Skeletal muscle satellite cell (primary cell): ENCODE measurements around the gene RAB27A.

Experiments
- H3K27me3 ChIP-seq: 2 replicates; pipeline ENCODE4 v1.7.0; 2013; ENCODE audit warnings: low read length; ENCODE audit not compliant: control insufficient read depth, insufficient read depth
- H3K36me3 ChIP-seq: 2 replicates; pipeline ENCODE4 v1.7.0; 2013; ENCODE audit warnings: mild to moderate bottlenecking, control low read depth, low read length; ENCODE audit not compliant: insufficient read depth
- H3K4me1 ChIP-seq: 2 replicates; pipeline ENCODE4 v1.7.0; 2013; ENCODE audit warnings: low read length; ENCODE audit not compliant: control insufficient read depth, insufficient read depth
- H3K4me2 ChIP-seq: 2 replicates; pipeline ENCODE4 v1.7.0; 2013; ENCODE audit warnings: mild to moderate bottlenecking, low read length
- H3K4me3 ChIP-seq: 2 replicates; pipeline ENCODE4 v1.7.0; 2013; ENCODE audit warnings: low read length
- H3K9ac ChIP-seq: 2 replicates; pipeline ENCODE4 v1.7.0; 2013; ENCODE audit warnings: mild to moderate bottlenecking, low read depth, low read length, moderate library complexity
- H3K9me3 ChIP-seq: replicated peaks from 2 replicates; pipeline ENCODE4 v1.7.0; 2013; ENCODE audit warnings: mild to moderate bottlenecking, control low read depth, low read length

The RAB27A gene

GRCh38 chr15:55279746-55280351 is 9.8 kb downstream of the RAB27A start:
- Histone ChIP-seq H3K4me2 (no peak overlapping the region), H3K9ac (no peak overlapping the region), H3K36me3 (no peaks in the 10 kb centered on the region), H3K4me3 (no peak overlapping the region), H3K27me3 (no peaks in the 10 kb centered on the region), H3K9me3 (no peaks in the 10 kb centered on the region), H3K4me1 (peaks cover 15% of the 10 kb centered on the region)

GRCh38 chr15:55279100-55279745 is 10.4 kb downstream of the RAB27A start:
- no peaks in the 10 kb centered on the region for H3K9me3 ChIP-seq
- H3K9ac ChIP-seq, result no peak overlapping the region
- peaks cover 15% of the 10 kb centered on the region for H3K4me1 ChIP-seq
- H3K4me3 ChIP-seq, result no peak overlapping the region
- no peaks in the 10 kb centered on the region for H3K27me3 ChIP-seq
- H3K4me2 ChIP-seq, result no peak overlapping the region
- H3K36me3 ChIP-seq, result no peaks in the 10 kb centered on the region

GRCh38 chr15:55277715-55278114 is 11.9 kb downstream of the RAB27A start:
- H3K27me3 ChIP-seq, result no peaks in the 10 kb centered on the region
- no peak overlapping the region for H3K9ac ChIP-seq
- no peak overlapping the region for H3K4me2 ChIP-seq
- H3K9me3 ChIP-seq, result no peaks in the 10 kb centered on the region
- no peaks in the 10 kb centered on the region for H3K36me3 ChIP-seq
- H3K4me3 ChIP-seq, result no peak overlapping the region
- H3K4me1 ChIP-seq, result peaks cover 15% of the 10 kb centered on the region

- H3K9ac ChIP-seq, result no peak overlapping the region
- no peak overlapping the region for H3K4me3 ChIP-seq
- no peak overlapping the region for H3K4me2 ChIP-seq
- H3K36me3 ChIP-seq, result no peaks in the 10 kb centered on the region
- no peaks in the 10 kb centered on the region for H3K9me3 ChIP-seq
- peaks cover 9% of the 10 kb centered on the region for H3K4me1 ChIP-seq
- H3K27me3 ChIP-seq, result no peaks in the 10 kb centered on the region
Measured at GRCh38 chr15:55277116-55277564, 12.5 kb downstream of the RAB27A start.

- H3K4me1 ChIP-seq, result peaks cover 6% of the 10 kb centered on the region
Measured at GRCh38 chr15:55276324-55276723, 13.3 kb downstream of the RAB27A start.

GRCh38 chr15:55270291-55270690 is 19.3 kb downstream of the RAB27A start:
- H3K9me3 ChIP-seq, result no peaks in the 10 kb centered on the region
- H3K9ac ChIP-seq, result no peak overlapping the region
- H3K27me3 ChIP-seq, result no peaks in the 10 kb centered on the region
- H3K4me2 ChIP-seq, result no peak overlapping the region
- H3K4me3 ChIP-seq, result no peak overlapping the region
- H3K4me1 ChIP-seq, result no peaks in the 10 kb centered on the region
- no peaks in the 10 kb centered on the region for H3K36me3 ChIP-seq

More at GRCh38 chr15:55276324-55276723, 13.3 kb downstream of the RAB27A start:
- Histone ChIP-seq H3K9ac (no peak overlapping the region), H3K36me3 (no peaks in the 10 kb centered on the region), H3K9me3 (no peaks in the 10 kb centered on the region), H3K27me3 (no peaks in the 10 kb centered on the region), H3K4me3 (no peak overlapping the region), H3K4me2 (no peak overlapping the region)

- no peak overlapping the region for H3K9ac ChIP-seq
Measured at GRCh38 chr15:55268176-55268695, 21.4 kb downstream of the RAB27A start.

GRCh38 chr15:55267401-55268175 is 22.0 kb downstream of the RAB27A start:
- Histone ChIP-seq H3K4me1 (no peaks in the 10 kb centered on the region), H3K4me3 (no peak overlapping the region), H3K9me3 (no peaks in the 10 kb centered on the region), H3K9ac (no peak overlapping the region), H3K36me3 (no peaks in the 10 kb centered on the region), H3K27me3 (no peaks in the 10 kb centered on the region), H3K4me2 (no peak overlapping the region)

More at GRCh38 chr15:55268176-55268695, 21.4 kb downstream of the RAB27A start:
- H3K9me3 ChIP-seq, result no peaks in the 10 kb centered on the region
- no peak overlapping the region for H3K4me3 ChIP-seq
- no peaks in the 10 kb centered on the region for H3K27me3 ChIP-seq
- no peak overlapping the region for H3K4me2 ChIP-seq
- H3K4me1 ChIP-seq, result no peaks in the 10 kb centered on the region
- no peaks in the 10 kb centered on the region for H3K36me3 ChIP-seq

GRCh38 chr15:55266547-55266946 is 23.1 kb downstream of the RAB27A start:
- H3K4me3 ChIP-seq, result no peak overlapping the region
- H3K4me2 ChIP-seq, result no peak overlapping the region
- no peaks in the 10 kb centered on the region for H3K27me3 ChIP-seq
- no peaks in the 10 kb centered on the region for H3K4me1 ChIP-seq
- H3K9me3 ChIP-seq, result no peaks in the 10 kb centered on the region
- H3K36me3 ChIP-seq, result no peaks in the 10 kb centered on the region
- H3K9ac ChIP-seq, result no peak overlapping the region

GRCh38 chr15:55260562-55261131 is 29.0 kb downstream of the RAB27A start:
- H3K4me1 ChIP-seq, result no peaks in the 10 kb centered on the region
- H3K27me3 ChIP-seq, result no peaks in the 10 kb centered on the region
- no peak overlapping the region for H3K4me3 ChIP-seq
- H3K4me2 ChIP-seq, result no peak overlapping the region
- no peaks in the 10 kb centered on the region for H3K9me3 ChIP-seq
- H3K36me3 ChIP-seq, result no peaks in the 10 kb centered on the region
- H3K9ac ChIP-seq, result no peak overlapping the region

- Histone ChIP-seq H3K27me3 (no peaks in the 10 kb centered on the region), H3K4me2 (no peak overlapping the region), H3K36me3 (no peaks in the 10 kb centered on the region), H3K9ac (no peak overlapping the region), H3K9me3 (no peaks in the 10 kb centered on the region), H3K4me3 (no peak overlapping the region), H3K4me1 (peaks cover 11% of the 10 kb centered on the region)
Measured at GRCh38 chr15:55257938-55258337, 31.7 kb downstream of the RAB27A start.
